Measurements from ENCODE around the gene CACNG5.

DNA sequence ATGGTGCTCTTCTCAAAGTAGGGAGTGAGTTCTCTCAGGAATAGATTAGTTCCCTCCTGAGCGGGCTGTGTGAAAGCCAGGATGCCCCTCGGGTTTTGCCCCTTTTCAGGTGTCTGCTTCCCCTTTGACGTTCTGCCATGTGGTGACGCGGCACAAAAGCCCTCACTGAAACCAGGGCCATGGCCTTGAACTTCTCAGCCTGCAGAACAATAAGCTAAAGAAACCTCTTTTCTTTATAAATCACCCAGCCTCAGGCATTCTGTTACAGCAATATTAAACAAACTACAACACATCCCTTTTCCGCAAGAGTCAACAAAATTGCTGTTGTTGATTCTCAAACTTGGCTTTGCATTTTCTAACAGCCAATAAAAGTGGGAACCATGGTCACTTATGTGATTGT, 15.5 kb upstream of the CACNG5 start:
- TF ChIP-seq POLR2AphosphoS5 (IDR thresholded peaks at IDR 0.05) (no peak), EP300 (IDR thresholded peaks at IDR 0.05) (no peak)
- TF ChIP-seq, protein P1, sequence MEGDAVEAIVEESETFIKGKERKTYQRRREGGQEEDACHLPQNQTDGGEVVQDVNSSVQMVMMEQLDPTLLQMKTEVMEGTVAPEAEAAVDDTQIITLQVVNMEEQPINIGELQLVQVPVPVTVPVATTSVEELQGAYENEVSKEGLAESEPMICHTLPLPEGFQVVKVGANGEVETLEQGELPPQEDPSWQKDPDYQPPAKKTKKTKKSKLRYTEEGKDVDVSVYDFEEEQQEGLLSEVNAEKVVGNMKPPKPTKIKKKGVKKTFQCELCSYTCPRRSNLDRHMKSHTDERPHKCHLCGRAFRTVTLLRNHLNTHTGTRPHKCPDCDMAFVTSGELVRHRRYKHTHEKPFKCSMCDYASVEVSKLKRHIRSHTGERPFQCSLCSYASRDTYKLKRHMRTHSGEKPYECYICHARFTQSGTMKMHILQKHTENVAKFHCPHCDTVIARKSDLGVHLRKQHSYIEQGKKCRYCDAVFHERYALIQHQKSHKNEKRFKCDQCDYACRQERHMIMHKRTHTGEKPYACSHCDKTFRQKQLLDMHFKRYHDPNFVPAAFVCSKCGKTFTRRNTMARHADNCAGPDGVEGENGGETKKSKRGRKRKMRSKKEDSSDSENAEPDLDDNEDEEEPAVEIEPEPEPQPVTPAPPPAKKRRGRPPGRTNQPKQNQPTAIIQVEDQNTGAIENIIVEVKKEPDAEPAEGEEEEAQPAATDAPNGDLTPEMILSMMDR (IDR thresholded peaks at IDR 0.05): no peak
